ENCODE measurements around the gene UQCR10. TPM values are rescaled to one million over a fixed set of nuclear protein-coding genes. Genes with fewer than 3 reads are reported as not detected.

The UQCR10 gene
- total RNA-seq, 1 experiment from 2014 or later: 119 TPM

- CTCF ChIA-PET: no interaction called here
- no peak overlapping the region for H3K4me3 ChIP-seq (replicated peaks in 1 of 2; ENCODE audit: low read depth in 1 of 2, low read length in 2 of 2)
- RAD21 ChIA-PET (ENCODE audit: low non-redundant PET in 1 of 2, low total read pairs in 2 of 2, uncharacterized antibody in 2 of 2, unreplicated experiment in 2 of 2): no interaction called here
- no peak overlapping the region for H3K27ac ChIP-seq (ENCODE audit: low read depth, low read length)
- no peaks in the 10 kb centered on the region for H3K79me2 ChIP-seq (ENCODE audit: insufficient read depth, low read length)
- ATAC-seq: no peak
- H3K9ac ChIP-seq (ENCODE audit: low read length): no peak overlapping the region
- H4K20me1 ChIP-seq (ENCODE audit: insufficient read depth): no peaks in the 10 kb centered on the region
- no peaks in the 10 kb centered on the region for H3K9me3 ChIP-seq (ENCODE audit: control insufficient read depth in 1 of 2, insufficient read depth in 1 of 2, low read depth in 1 of 2, low read length in 2 of 2)
- H3K4me1 ChIP-seq (ENCODE audit: control insufficient read depth in 1 of 2, insufficient read depth in 2 of 2, low read length in 2 of 2): no peaks in the 10 kb centered on the region
- BruUV-seq (replicated peaks): no TSS peak
- intact Hi-C loops (cut with micrococcal nuclease): no loop called here
- TF ChIP-seq CBX3 (IDR thresholded peaks at IDR 0.05; ENCODE audit: low read depth): no peak
- TF ChIP-seq ZFX (IDR thresholded peaks at IDR 0.05): no peak
- TF ChIP-seq EZH2 (IDR thresholded peaks at IDR 0.05): no peak
- no peak for TF ChIP-seq JUND (IDR thresholded peaks at IDR 0.05)
- TF ChIP-seq ELF1 (IDR thresholded peaks at IDR 0.05; ENCODE audit: borderline replicate concordance, low read depth): no peak
- no peak for TF ChIP-seq RAD21 (IDR thresholded peaks at IDR 0.05; ENCODE audit: low read depth)
- no peak for TF ChIP-seq SIN3A (IDR thresholded peaks at IDR 0.05; ENCODE audit: low read depth)
- no peak for TF ChIP-seq CTCF (IDR thresholded peaks at IDR 0.05 in 2 of 3, conservative IDR thresholded peaks at IDR 0.05 in 1 of 3; ENCODE audit: borderline replicate concordance in 1 of 3, insufficient read depth in 1 of 3, low read depth in 2 of 3, low read length in 2 of 3)
- no peak for TF ChIP-seq ZBTB33 (IDR thresholded peaks at IDR 0.05; ENCODE audit: extremely low read depth, insufficient replicate concordance, low read length)
- TF ChIP-seq TCF7L2 (IDR thresholded peaks at IDR 0.05; ENCODE audit: borderline replicate concordance, extremely low read depth, insufficient read depth, insufficient read length): no peak
- TF ChIP-seq MAX (IDR thresholded peaks at IDR 0.05): no peak
- TF ChIP-seq POLR2A (IDR thresholded peaks at IDR 0.05; ENCODE audit: borderline replicate concordance, extremely low read depth, insufficient read depth, insufficient read length): no peak
- TF ChIP-seq SRF (IDR thresholded peaks at IDR 0.05; ENCODE audit: low read depth): no peak
- H3K9me2 ChIP-seq (ENCODE audit: insufficient read depth): no peaks in the 10 kb centered on the region
- H2AFZ ChIP-seq (ENCODE audit: low read depth, low read length, poor library complexity, severe bottlenecking): no peak overlapping the region
- DNase-seq (ENCODE audit: low read depth, low spot score): no peak
- no peaks in the 10 kb centered on the region; a peak in 1 of 4 replicates for H3K36me3 ChIP-seq (ENCODE audit: control insufficient read depth in 1 of 2, insufficient read depth in 2 of 2, low read length in 2 of 2)
- no peak overlapping the region for H3K4me2 ChIP-seq (ENCODE audit: low read length)
- POLR2A ChIA-PET: no interaction called here
- H3K27me3 ChIP-seq (ENCODE audit: insufficient read depth, low read length): no peaks in the 10 kb centered on the region
These were observed 25.2 kb upstream of the UQCR10 start for GRCh38 chr22:29741926-29742325.

Measured in HCT116 (cell line).